Activated naive CD4-positive, alpha-beta T cell treated with anti-CD3 and anti-CD28 coated beads for 36 hours (primary cell): ENCODE measurements around the gene NRL. TPM values are rescaled to one million over a fixed set of nuclear protein-coding genes. Genes with fewer than 3 reads are reported as not detected.

Experiments used
- CTCF ChIA-PET: fragments of 350-600 bp; sonication (Branson Sonifier 250); formaldehyde crosslinking; loops from one replicate; lab custom pipeline; 2021; ENCODE audit warnings: antibody characterized with exemption; lab: Charles Lee
- DNase-seq: peaks from one replicate; pipeline ENCODE4 v3.0.0-alpha.2; 2020
- H3K27ac Mint-ChIP-seq: one replicate; pipeline ENCODE4 v1.8.0; 2021; ENCODE audit warnings: mild to moderate bottlenecking, mixed read lengths
- H3K27me3 Mint-ChIP-seq: one replicate; pipeline ENCODE4 v1.8.0; 2021; ENCODE audit warnings: low read depth, mixed read lengths
- H3K36me3 Mint-ChIP-seq: one replicate; pipeline ENCODE4 v1.8.0; 2021; ENCODE audit warnings: low read depth, mixed read lengths
- H3K4me1 Mint-ChIP-seq: one replicate; pipeline ENCODE4 v1.8.0; 2021; ENCODE audit warnings: low read depth, mixed read lengths
- H3K4me3 Mint-ChIP-seq: one replicate; pipeline ENCODE4 v1.8.0; 2021; ENCODE audit warnings: mild to moderate bottlenecking, moderate library complexity, mixed read lengths
- H3K9me3 Mint-ChIP-seq: one replicate; pipeline ENCODE4 v1.8.0; 2021; ENCODE audit warnings: mixed read lengths
- intact Hi-C: fragments of 100-400 bp; cut with micrococcal nuclease; formaldehyde crosslinking; loops from one replicate; pipeline ENCODE4 v1.15.1; 2023
- total RNA-seq, 2 experiments: library from RNA; stranded (reverse); gene quantifications; one replicate each; pipeline ENCODE4 v1.2.3, GENCODE V29; 2021

The NRL gene
- total RNA-seq, 2 experiments from 2014 or later: 1.7 to 1.9 TPM

GRCh38 chr14:24132061-24132685 lies 17.4 kb upstream of the NRL start:
- H3K9me3 Mint-ChIP-seq: no peaks in the 10 kb centered on the region
- peaks cover 7% of the 10 kb centered on the region for H3K36me3 Mint-ChIP-seq
- H3K27me3 Mint-ChIP-seq: no peaks in the 10 kb centered on the region
- CTCF ChIA-PET: interaction anchor here (1.8 kb wide), 1 partner anchor 9 kb away, joined by 5 read pairs; the partner anchor contains the start of gene EMC9
- peak; percentile 47 for DNase-seq
- H3K4me3 Mint-ChIP-seq: peak overlapping the region; percentile 25
- H3K4me1 Mint-ChIP-seq: peaks cover 25% of the 10 kb centered on the region
- intact Hi-C loops: no loop called here
- H3K27ac Mint-ChIP-seq: peak overlapping the region; percentile 77

DNA sequence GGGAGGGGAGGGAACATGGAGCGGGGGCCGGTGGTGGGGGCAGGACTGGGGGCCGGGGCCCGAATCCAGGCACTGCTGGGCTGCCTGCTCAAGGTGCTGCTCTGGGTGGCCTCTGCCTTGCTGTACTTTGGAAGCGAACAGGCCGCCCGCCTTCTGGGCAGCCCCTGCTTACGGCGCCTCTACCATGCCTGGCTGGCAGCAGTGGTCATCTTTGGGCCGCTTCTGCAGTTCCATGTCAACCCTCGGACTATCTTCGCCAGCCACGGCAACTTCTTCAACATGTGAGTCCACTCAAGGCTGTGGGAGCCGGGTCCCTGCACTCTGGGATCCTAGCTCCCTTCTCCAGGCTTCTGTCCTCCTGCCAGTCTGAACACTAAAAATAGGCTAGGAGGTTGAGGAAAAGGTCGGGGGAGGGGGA lies 16.8 kb upstream of the NRL start:
- H3K27me3 Mint-ChIP-seq: no peaks in the 10 kb centered on the region
- DNase-seq: no peak
- no peak overlapping the region for H3K4me3 Mint-ChIP-seq
- CTCF ChIA-PET: interaction anchor here (1.8 kb wide), 1 partner anchor 10 kb away, joined by 5 read pairs; the partner anchor contains the start of gene EMC9
- peak overlapping the region; percentile 73 for H3K27ac Mint-ChIP-seq
- intact Hi-C loops: no loop called here
- H3K36me3 Mint-ChIP-seq: peaks cover under 1% of the 10 kb centered on the region
- no peaks in the 10 kb centered on the region for H3K9me3 Mint-ChIP-seq
- peaks cover 20% of the 10 kb centered on the region for H3K4me1 Mint-ChIP-seq

GRCh38 chr14:24130717-24131548 lies 16.2 kb upstream of the NRL start:
- intact Hi-C loops: no loop called here
- DNase-seq: no peak
- no peaks in the 10 kb centered on the region for H3K27me3 Mint-ChIP-seq
- H3K4me3 Mint-ChIP-seq: no peak overlapping the region
- H3K9me3 Mint-ChIP-seq: no peaks in the 10 kb centered on the region
- CTCF ChIA-PET: no interaction called here
- no peaks in the 10 kb centered on the region for H3K36me3 Mint-ChIP-seq
- H3K27ac Mint-ChIP-seq: no peak overlapping the region
- H3K4me1 Mint-ChIP-seq: peaks cover 20% of the 10 kb centered on the region

DNA sequence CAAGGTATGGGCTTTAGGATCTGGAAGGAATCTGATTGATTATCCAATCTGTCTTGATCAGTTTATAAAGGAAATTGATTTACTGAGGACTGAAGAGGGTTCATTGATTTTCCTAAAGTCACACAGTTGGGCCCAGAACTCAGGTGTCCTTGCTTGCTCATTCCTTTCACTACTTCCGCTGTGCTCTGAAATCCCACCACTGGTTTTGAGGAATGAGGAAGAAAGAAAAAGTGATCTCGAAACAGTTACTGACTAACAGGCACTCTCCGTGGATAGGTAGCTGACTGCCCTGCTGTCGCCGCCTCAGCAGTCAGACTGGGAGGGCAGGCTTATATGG lies 15.6 kb upstream of the NRL start, which contains the start of gene FITM1:
FITM1 (plus strand) TSS at position 280 of the 337 bp plus-strand sequence. CDS start 905 bp downstream, outside the sequence.
- intact Hi-C loops: no loop called here
- no peak within 1 kb of the TSS for H3K27ac Mint-ChIP-seq
- H3K4me1 Mint-ChIP-seq: peaks cover 20% of the 10 kb centered on the region
- no peaks in the 10 kb centered on the region for H3K9me3 Mint-ChIP-seq
- no peaks in the 10 kb centered on the region for H3K36me3 Mint-ChIP-seq
- CTCF ChIA-PET: no interaction called here
- H3K27me3 Mint-ChIP-seq: no peaks in the 10 kb centered on the region
- DNase-seq: no peak
- no peak within 1 kb of the TSS for H3K4me3 Mint-ChIP-seq

GRCh38 chr14:24129410-24129998 lies 14.8 kb upstream of the NRL start:
- DNase-seq: no peak
- Mint-ChIP-seq H3K4me1 (peaks cover 17% of the 10 kb centered on the region), H3K4me3 (no peak overlapping the region), H3K9me3 (no peaks in the 10 kb centered on the region), H3K27me3 (no peaks in the 10 kb centered on the region), H3K36me3 (peaks cover 2% of the 10 kb centered on the region), H3K27ac (no peak overlapping the region)
- intact Hi-C loops: no loop called here
- CTCF ChIA-PET: interaction anchor here (0.7 kb wide), 2 partner anchors 21 to 29 kb away, joined by 3 to 7 read pairs; no protein-coding TSS in a partner anchor

- H3K4me3 Mint-ChIP-seq: no peak overlapping the region
- peaks cover 11% of the 10 kb centered on the region for H3K4me1 Mint-ChIP-seq
- H3K36me3 Mint-ChIP-seq: peaks cover 8% of the 10 kb centered on the region
- H3K27me3 Mint-ChIP-seq: no peaks in the 10 kb centered on the region
- intact Hi-C loops: no loop called here
- no peaks in the 10 kb centered on the region for H3K9me3 Mint-ChIP-seq
- no peak overlapping the region for H3K27ac Mint-ChIP-seq
- CTCF ChIA-PET: interaction anchor here (0.7 to 1.8 kb wide), 3 partner anchors 11 to 36 kb away, joined by 3 to 8 read pairs (median 3); no protein-coding TSS in a partner anchor
- DNase-seq: no peak
Measured at GRCh38 chr14:24127673-24128072, 12.9 kb upstream of the NRL start.

GRCh38 chr14:24126939-24127338 lies 12.2 kb upstream of the NRL start:
- no peak for DNase-seq
- H3K4me3 Mint-ChIP-seq: no peak overlapping the region
- CTCF ChIA-PET: interaction anchor here (0.7 to 1.8 kb wide), 3 partner anchors 10 to 35 kb away, joined by 3 to 8 read pairs (median 3); no protein-coding TSS in a partner anchor
- intact Hi-C loops: no loop called here
- no peak overlapping the region for H3K27ac Mint-ChIP-seq
- no peaks in the 10 kb centered on the region for H3K9me3 Mint-ChIP-seq
- no peaks in the 10 kb centered on the region for H3K27me3 Mint-ChIP-seq
- peaks cover 10% of the 10 kb centered on the region for H3K36me3 Mint-ChIP-seq
- peaks cover 5% of the 10 kb centered on the region for H3K4me1 Mint-ChIP-seq

- Mint-ChIP-seq H3K4me1 (peaks cover 3% of the 10 kb centered on the region), H3K9me3 (no peaks in the 10 kb centered on the region), H3K27ac (no peak overlapping the region), H3K27me3 (no peaks in the 10 kb centered on the region), H3K36me3 (peaks cover 21% of the 10 kb centered on the region), H3K4me3 (no peak overlapping the region)
- no peak for DNase-seq
- intact Hi-C loops: no loop called here
- CTCF ChIA-PET: interaction anchor here (1.4 kb wide), 1 partner anchor 14 kb away, joined by 5 read pairs; no protein-coding TSS in a partner anchor
Measured at GRCh38 chr14:24123424-24124417, 9.0 kb upstream of the NRL start.

GRCh38 chr14:24122898-24123297 lies 8.1 kb upstream of the NRL start:
- Mint-ChIP-seq H3K27me3 (no peaks in the 10 kb centered on the region), H3K4me1 (peaks cover 3% of the 10 kb centered on the region), H3K36me3 (peaks cover 27% of the 10 kb centered on the region), H3K9me3 (no peaks in the 10 kb centered on the region), H3K27ac (no peak overlapping the region), H3K4me3 (no peak overlapping the region)
- no peak for DNase-seq
- CTCF ChIA-PET: interaction anchor here (0.6 to 1.4 kb wide), 2 partner anchors 13 to 70 kb away, joined by 3 to 5 read pairs; no protein-coding TSS in a partner anchor
- intact Hi-C loops: no loop called here

GRCh38 chr14:24122416-24122815 lies 7.7 kb upstream of the NRL start:
- Mint-ChIP-seq H3K4me3 (no peak overlapping the region), H3K4me1 (peaks cover 2% of the 10 kb centered on the region), H3K27ac (no peak overlapping the region), H3K9me3 (no peaks in the 10 kb centered on the region), H3K36me3 (peaks cover 30% of the 10 kb centered on the region), H3K27me3 (no peaks in the 10 kb centered on the region)
- no peak for DNase-seq
- intact Hi-C loops: no loop called here
- CTCF ChIA-PET: interaction anchor here (0.6 to 1.4 kb wide), 2 partner anchors 12 to 70 kb away, joined by 3 to 5 read pairs; no protein-coding TSS in a partner anchor

- no peak overlapping the region for H3K4me3 Mint-ChIP-seq
Measured at GRCh38 chr14:24121210-24121609, 6.5 kb upstream of the NRL start.

More at GRCh38 chr14:24121210-24121609, 6.5 kb upstream of the NRL start:
- intact Hi-C loops: no loop called here
- Mint-ChIP-seq H3K4me1 (peaks cover 8% of the 10 kb centered on the region), H3K27me3 (no peaks in the 10 kb centered on the region), H3K36me3 (peaks cover 37% of the 10 kb centered on the region), H3K27ac (no peak overlapping the region), H3K9me3 (no peaks in the 10 kb centered on the region)
- CTCF ChIA-PET: no interaction called here
- no peak for DNase-seq
